Thyroid gland (tissue), 4 donors: Measurements from ENCODE around the gene WDR27.

Experiments used
- POLR2A ChIP-seq, 2 donors: fragments of 450-650 bp; IDR thresholded peaks; one replicate each; pipeline ENCODE4 v1.6.1; 2017; ENCODE audit warnings: antibody characterized with exemption in 2 of 2, mild to moderate bottlenecking in 2 of 2, moderate library complexity in 1 of 2
- TF ChIP-seq, protein P1 (sequence below), 6 experiments: fragments of 200-600 bp in 3 of 6; fragments of 450-650 bp in 3 of 6; sonication (generic) in 3 of 6; IDR thresholded peaks; one replicate each; pipeline ENCODE4 v1.5.1; 2016 to 2019; ENCODE audit warnings: antibody characterized with exemption in 6 of 6, mild to moderate bottlenecking in 2 of 6, inconsistent platforms in 1 of 6, moderate library complexity in 1 of 6

GRCh38 chr6:169738204-169738975, 36.6 kb upstream of the WDR27 start:
- TF ChIP-seq POLR2A (IDR thresholded peaks at IDR 0.05) = no peak
- TF ChIP-seq, protein P1, sequence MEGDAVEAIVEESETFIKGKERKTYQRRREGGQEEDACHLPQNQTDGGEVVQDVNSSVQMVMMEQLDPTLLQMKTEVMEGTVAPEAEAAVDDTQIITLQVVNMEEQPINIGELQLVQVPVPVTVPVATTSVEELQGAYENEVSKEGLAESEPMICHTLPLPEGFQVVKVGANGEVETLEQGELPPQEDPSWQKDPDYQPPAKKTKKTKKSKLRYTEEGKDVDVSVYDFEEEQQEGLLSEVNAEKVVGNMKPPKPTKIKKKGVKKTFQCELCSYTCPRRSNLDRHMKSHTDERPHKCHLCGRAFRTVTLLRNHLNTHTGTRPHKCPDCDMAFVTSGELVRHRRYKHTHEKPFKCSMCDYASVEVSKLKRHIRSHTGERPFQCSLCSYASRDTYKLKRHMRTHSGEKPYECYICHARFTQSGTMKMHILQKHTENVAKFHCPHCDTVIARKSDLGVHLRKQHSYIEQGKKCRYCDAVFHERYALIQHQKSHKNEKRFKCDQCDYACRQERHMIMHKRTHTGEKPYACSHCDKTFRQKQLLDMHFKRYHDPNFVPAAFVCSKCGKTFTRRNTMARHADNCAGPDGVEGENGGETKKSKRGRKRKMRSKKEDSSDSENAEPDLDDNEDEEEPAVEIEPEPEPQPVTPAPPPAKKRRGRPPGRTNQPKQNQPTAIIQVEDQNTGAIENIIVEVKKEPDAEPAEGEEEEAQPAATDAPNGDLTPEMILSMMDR (IDR thresholded peaks at IDR 0.05) = no peak
